ENCODE measurements around the gene PALLD.

DNA sequence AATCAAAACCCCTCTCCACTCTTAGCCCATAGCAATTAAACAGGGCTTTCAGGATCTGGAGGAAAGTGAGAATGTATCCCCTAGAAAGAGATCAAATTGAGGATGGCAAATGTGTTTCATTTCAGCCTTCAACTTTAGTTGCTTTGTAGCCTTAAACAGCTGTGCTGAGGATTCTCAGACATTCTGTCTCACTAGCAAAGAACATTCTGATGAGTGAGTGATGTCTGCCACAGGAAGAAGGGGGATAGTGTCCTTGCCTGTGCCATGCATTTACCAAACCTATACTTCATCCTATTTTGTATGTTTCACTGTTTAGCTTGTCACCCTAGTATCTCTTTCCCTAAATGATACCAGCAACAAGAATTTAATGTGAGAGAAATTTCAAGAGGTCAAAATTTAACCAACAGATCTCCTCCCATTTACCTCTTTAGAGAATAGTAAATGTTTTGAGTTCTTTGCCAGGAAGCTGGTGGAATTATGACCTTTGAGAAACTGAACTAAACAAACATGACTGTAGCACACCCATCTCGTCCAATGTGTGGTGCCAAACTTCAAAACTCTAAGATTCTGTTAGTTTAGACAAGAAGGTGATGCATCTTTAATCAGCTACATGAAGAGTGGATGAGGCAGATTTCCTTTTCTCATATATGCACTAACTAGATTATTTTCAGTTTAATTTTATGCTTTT lies 165.6 kb downstream of the PALLD start:
- TF ChIP-seq EP300 (IDR thresholded peaks at IDR 0.05), result no peak
- TF ChIP-seq POLR2AphosphoS5 (IDR thresholded peaks at IDR 0.05), result no peak
- TF ChIP-seq, protein P1, sequence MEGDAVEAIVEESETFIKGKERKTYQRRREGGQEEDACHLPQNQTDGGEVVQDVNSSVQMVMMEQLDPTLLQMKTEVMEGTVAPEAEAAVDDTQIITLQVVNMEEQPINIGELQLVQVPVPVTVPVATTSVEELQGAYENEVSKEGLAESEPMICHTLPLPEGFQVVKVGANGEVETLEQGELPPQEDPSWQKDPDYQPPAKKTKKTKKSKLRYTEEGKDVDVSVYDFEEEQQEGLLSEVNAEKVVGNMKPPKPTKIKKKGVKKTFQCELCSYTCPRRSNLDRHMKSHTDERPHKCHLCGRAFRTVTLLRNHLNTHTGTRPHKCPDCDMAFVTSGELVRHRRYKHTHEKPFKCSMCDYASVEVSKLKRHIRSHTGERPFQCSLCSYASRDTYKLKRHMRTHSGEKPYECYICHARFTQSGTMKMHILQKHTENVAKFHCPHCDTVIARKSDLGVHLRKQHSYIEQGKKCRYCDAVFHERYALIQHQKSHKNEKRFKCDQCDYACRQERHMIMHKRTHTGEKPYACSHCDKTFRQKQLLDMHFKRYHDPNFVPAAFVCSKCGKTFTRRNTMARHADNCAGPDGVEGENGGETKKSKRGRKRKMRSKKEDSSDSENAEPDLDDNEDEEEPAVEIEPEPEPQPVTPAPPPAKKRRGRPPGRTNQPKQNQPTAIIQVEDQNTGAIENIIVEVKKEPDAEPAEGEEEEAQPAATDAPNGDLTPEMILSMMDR (IDR thresholded peaks at IDR 0.05), result no peak

Measured in gastroesophageal sphincter (tissue), 3 donors.